GM18498 (cell line): ENCODE results near the gene MEX3D.

Source experiments
- ATAC-seq: cut with Tn5 transposase; IDR thresholded peaks from one replicate; pipeline ENCODE4 v1.9.1; 2021; ENCODE audit warnings: mild to moderate bottlenecking, moderate library complexity; ENCODE audit not compliant: unreplicated experiment

The MEX3D gene

DNA sequence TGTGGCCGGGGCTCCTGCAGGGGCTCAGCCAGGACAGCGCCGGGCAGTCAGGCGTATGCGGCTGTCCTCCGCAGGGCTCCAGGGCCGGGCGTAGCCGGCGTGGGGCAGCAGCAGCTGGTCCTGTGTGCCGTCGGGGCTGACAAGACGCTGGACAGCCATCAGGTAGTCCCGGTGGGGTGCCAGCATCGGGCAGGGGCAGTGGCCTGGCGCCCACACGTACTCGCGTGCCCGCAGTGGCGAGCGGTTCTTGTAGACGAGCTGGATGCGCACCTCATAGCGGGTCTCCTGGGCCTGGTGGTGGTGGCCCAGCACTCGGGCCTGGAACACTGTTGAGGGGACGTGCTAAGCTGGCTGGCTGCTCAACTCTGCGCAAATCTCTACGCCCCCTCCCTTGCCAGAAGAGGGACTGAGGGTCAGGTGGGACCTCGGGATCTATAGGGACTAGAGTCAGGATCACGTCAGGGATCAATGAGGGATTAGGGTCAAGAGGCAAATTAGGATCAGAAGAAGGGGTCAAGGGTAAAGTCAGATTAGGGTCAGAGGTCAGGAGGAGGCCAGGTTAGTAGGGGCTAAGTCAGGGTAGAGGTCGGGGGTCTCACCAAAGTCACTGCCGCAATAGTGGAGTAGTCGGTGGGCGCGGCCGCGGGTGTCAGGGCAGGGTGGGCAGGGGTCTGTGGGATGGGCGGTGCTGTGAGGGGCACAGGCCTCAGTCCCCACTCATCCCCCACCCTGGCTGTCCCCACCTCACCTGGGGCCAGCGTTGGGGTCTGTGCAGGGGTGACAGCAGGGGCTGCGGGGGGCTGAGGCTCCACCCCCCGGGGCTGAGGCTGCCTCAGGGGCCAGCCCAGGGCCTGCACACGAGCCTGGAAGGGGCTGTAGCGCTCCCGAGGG lies 61.9 kb downstream of the MEX3D start:
- ATAC-seq = no peak

GRCh38 chr19:1505012-1505411 lies 63.1 kb downstream of the MEX3D start:
- no peak for ATAC-seq
